K562 (cell line): ENCODE data around the gene CIAO1. TPM values are rescaled to one million over a fixed set of nuclear protein-coding genes. Genes with fewer than 3 reads are reported as not detected.

Experiments
- BRD4 ChIP-seq: fragments of 200-600 bp; sonication (generic); IDR thresholded peaks from 2 replicates; pipeline ENCODE4 v1.6.1; 2017; ENCODE audit warnings: inconsistent platforms
- CBFA2T2 ChIP-seq: fragments of 450-650 bp; conservative IDR thresholded peaks from 2 replicates; pipeline ENCODE4 v1.6.1; 2017; ENCODE audit warnings: mild to moderate bottlenecking
- EHMT2 ChIP-seq: fragments of 450-650 bp; IDR thresholded peaks from 2 replicates; pipeline ENCODE4 v1.6.1; 2018; ENCODE audit warnings: antibody characterized with exemption
- ESRRA ChIP-seq: fragments of 450-650 bp; IDR thresholded peaks from 2 replicates; pipeline ENCODE4 v1.6.1; 2014; ENCODE audit warnings: low read depth, mild to moderate bottlenecking, moderate library complexity, borderline replicate concordance
- GTF2F1 ChIP-seq: IDR thresholded peaks from 2 replicates; pipeline ENCODE4 v1.6.1; 2011; ENCODE audit warnings: low read depth, low read length, improper control_type of control experiment
- KLF10 ChIP-seq: fragments of 250-450 bp; sonication (Bioruptor Pico); IDR thresholded peaks from 2 replicates; pipeline ENCODE4 v1.6.1; 2021; ENCODE audit warnings: matching md5 sums
- MED1 ChIP-seq: sonication (generic); formaldehyde crosslinking; IDR thresholded peaks from 2 replicates; pipeline ENCODE4 v1.8.1; 2023; ENCODE audit warnings: missing genetic modification reagents, borderline replicate concordance
- RBM25 ChIP-seq: fragments of 200-400 bp; formaldehyde crosslinking; IDR thresholded peaks from 2 replicates; pipeline ENCODE4 v1.6.1; 2018; ENCODE audit warnings: low read length, low read depth, moderate library complexity; ENCODE audit not compliant: severe bottlenecking
- RUNX1 ChIP-seq: sonication (generic); IDR thresholded peaks from 2 replicates; pipeline ENCODE4 v1.6.1; 2016; ENCODE audit warnings: antibody characterized with exemption, low read depth
- SAFB ChIP-seq: fragments of 200-400 bp; formaldehyde crosslinking; IDR thresholded peaks from 2 replicates; pipeline ENCODE4 v1.6.1; 2017; ENCODE audit warnings: low read depth, low read length, borderline replicate concordance
- SAP30 ChIP-seq: fragments of 200-600 bp; sonication (generic); IDR thresholded peaks from 2 replicates; pipeline ENCODE4 v1.6.1; 2012; ENCODE audit warnings: borderline replicate concordance, low read depth, mild to moderate bottlenecking, moderate library complexity, low read length, control low read depth, inconsistent platforms; ENCODE audit not compliant: insufficient read depth, poor library complexity, severe bottlenecking
- TARDBP ChIP-seq: fragments of 450-650 bp; IDR thresholded peaks from 2 replicates; pipeline ENCODE4 v1.6.1; 2016
- TCFL5 ChIP-seq: fragments of 250-450 bp; sonication (Bioruptor Pico); conservative IDR thresholded peaks from 2 replicates; pipeline ENCODE4 v1.6.1; 2021; ENCODE audit warnings: mild to moderate bottlenecking, moderate library complexity, matching md5 sums
- TEAD2 ChIP-seq: fragments of 450-650 bp; IDR thresholded peaks from 2 replicates; pipeline ENCODE4 v1.6.1; 2016; ENCODE audit warnings: missing genetic modification characterization, control low read depth, missing compliant biosample characterization
- TFAM ChIP-seq: fragments of 250-450 bp; sonication (Bioruptor Pico); conservative IDR thresholded peaks from 2 replicates; pipeline ENCODE4 v1.5.0; 2021; ENCODE audit warnings: mild to moderate bottlenecking, moderate library complexity
- TSHZ1 ChIP-seq: fragments of 250-450 bp; sonication (Bioruptor Pico); IDR thresholded peaks from 2 replicates; pipeline ENCODE4 v1.4.0; 2020; ENCODE audit warnings: mild to moderate bottlenecking, moderate library complexity
- ZBED1 ChIP-seq: IDR thresholded peaks from 2 replicates; pipeline ENCODE4 v1.6.1; 2014
- ZNF124 ChIP-seq: sonication (generic); formaldehyde crosslinking; IDR thresholded peaks from 2 replicates; pipeline ENCODE4 v1.8.1; 2022; ENCODE audit warnings: missing genetic modification reagents
- ZNF175 ChIP-seq: fragments of 200-800 bp; sonication (Bioruptor generic); IDR thresholded peaks from 2 replicates; pipeline ENCODE4 v1.6.1; 2016; ENCODE audit warnings: low read depth, mild to moderate bottlenecking, missing genetic modification characterization, missing compliant biosample characterization
- ZNF76 ChIP-seq: fragments of 250-450 bp; sonication (Bioruptor Pico); IDR thresholded peaks from 2 replicates; pipeline ENCODE4 v1.4.0; 2020; ENCODE audit warnings: mild to moderate bottlenecking, moderate library complexity, borderline replicate concordance
- ZNF780A ChIP-seq: fragments of 250-450 bp; sonication (Bioruptor Pico); IDR thresholded peaks from 2 replicates; pipeline ENCODE4 v1.5.0; 2021; ENCODE audit warnings: mild to moderate bottlenecking
- ZNF785 ChIP-seq: fragments of 250-450 bp; sonication (Bioruptor Pico); IDR thresholded peaks from 2 replicates; pipeline ENCODE4 v1.4.0; 2020; ENCODE audit warnings: mild to moderate bottlenecking
- ZSCAN29 ChIP-seq: fragments of 450-650 bp; IDR thresholded peaks from 2 replicates; pipeline ENCODE4 v1.6.1; 2017
- polyA plus RNA-seq, 8 experiments: library from polyadenylated mRNA; depleted of rRNA in 4 of 8; stranded (reverse) in 5 of 8; unstranded in 3 of 8; fragments of >200 nt; fragmentation: Nextera tagmentation in 2 of 8; fragmentation: Illumina TruSeq in 1 of 8; extraction: Ambion mirVana in 2 of 8; extraction: Trizol in 1 of 8; gene quantifications; 2 replicates each; pipeline versions ENCODE4 v1.2.1 to v1.2.3, GENCODE V29; 2011 to 2014; ENCODE audit warnings: inconsistent platforms in 1 of 8, missing spikeins in 1 of 8
- total RNA-seq, 7 experiments: library from RNA; depleted of rRNA in 6 of 7; stranded (reverse); fragments of >200 nt in 6 of 7; fragmentation: Illumina TruSeq in 2 of 7; extraction: Trizol in 2 of 7; gene quantifications; 2 replicates each; pipeline versions ENCODE4 v1.2.1 to v1.2.3, GENCODE V29; 2011 to 2021; ENCODE audit warnings: low replicate concordance in 1 of 7
- TF ChIP-seq, protein P1 (sequence below): sonication (generic); formaldehyde crosslinking; IDR thresholded peaks from 2 replicates; pipeline ENCODE4 v1.4.0; 2020; ENCODE audit warnings: mild to moderate bottlenecking, missing genetic modification reagents
- TF ChIP-seq, protein P2 (sequence below): IDR thresholded peaks from 2 replicates; pipeline ENCODE4 v1.6.1; 2016; ENCODE audit warnings: missing genetic modification characterization, missing compliant biosample characterization

Gene CIAO1
- total and polyA plus RNA-seq, 9 of the 15 experiments (the other 6 are each of a cell fraction or from before 2014, with no cell fraction given), result 11.4 to 156 (median 92.8) TPM

DNA sequence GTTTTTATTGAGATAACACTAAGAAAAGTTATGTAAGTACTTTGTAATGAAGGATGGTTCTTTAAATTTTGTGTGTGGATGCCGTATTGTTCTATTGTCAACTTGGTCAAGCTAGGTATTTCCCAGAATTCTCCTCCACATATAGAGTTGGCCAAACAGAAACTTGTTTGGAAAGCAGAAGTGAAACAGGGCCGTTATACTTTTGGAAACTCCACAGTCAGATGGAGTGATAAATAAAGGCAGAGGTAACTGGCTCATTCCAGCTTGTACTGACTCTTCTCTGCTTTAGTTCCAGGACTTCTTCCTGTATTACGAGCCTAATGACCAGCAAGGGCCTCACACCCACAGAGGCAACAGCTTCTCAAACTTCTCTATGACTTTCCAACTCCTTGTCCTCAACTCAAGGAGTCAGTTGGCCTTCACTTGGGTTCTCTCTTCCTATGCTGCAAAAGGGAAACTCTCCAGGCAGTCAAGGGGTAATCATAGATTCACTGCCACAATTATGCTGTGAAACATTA is 41.0 kb upstream of the CIAO1 start (continued):
- TF ChIP-seq, protein P1, sequence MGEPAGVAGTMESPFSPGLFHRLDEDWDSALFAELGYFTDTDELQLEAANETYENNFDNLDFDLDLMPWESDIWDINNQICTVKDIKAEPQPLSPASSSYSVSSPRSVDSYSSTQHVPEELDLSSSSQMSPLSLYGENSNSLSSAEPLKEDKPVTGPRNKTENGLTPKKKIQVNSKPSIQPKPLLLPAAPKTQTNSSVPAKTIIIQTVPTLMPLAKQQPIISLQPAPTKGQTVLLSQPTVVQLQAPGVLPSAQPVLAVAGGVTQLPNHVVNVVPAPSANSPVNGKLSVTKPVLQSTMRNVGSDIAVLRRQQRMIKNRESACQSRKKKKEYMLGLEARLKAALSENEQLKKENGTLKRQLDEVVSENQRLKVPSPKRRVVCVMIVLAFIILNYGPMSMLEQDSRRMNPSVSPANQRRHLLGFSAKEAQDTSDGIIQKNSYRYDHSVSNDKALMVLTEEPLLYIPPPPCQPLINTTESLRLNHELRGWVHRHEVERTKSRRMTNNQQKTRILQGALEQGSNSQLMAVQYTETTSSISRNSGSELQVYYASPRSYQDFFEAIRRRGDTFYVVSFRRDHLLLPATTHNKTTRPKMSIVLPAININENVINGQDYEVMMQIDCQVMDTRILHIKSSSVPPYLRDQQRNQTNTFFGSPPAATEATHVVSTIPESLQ (CRISPR knock-in tag), result no peak
- no peak for TF ChIP-seq ZSCAN29
- no peak for TF ChIP-seq ZNF124 (CRISPR knock-in tag)
- no peak; the same call in 1 of the 2 replicates for TF ChIP-seq ESRRA
- peak; percentile 83 for TF ChIP-seq TCFL5
- TF ChIP-seq SAFB, result no peak
- TF ChIP-seq GTF2F1, result no peak
- TF ChIP-seq ZNF780A (CRISPR knock-in tag), result no peak
- TF ChIP-seq RBM25, result no peak
- no peak for TF ChIP-seq EHMT2
- no peak for TF ChIP-seq TARDBP
- no peak for TF ChIP-seq ZNF785
- TF ChIP-seq TEAD2 (tag), result peak; percentile 48; the same call in 1 of the 2 replicates
- TF ChIP-seq CBFA2T2, result no peak
- peak; percentile 80 for TF ChIP-seq TSHZ1
- no peak for TF ChIP-seq MED1 (CRISPR knock-in tag)
- no peak for TF ChIP-seq TFAM (CRISPR knock-in tag)
- peak; percentile 95 for TF ChIP-seq ZNF175 (CRISPR knock-in tag)
- TF ChIP-seq, protein P2, sequence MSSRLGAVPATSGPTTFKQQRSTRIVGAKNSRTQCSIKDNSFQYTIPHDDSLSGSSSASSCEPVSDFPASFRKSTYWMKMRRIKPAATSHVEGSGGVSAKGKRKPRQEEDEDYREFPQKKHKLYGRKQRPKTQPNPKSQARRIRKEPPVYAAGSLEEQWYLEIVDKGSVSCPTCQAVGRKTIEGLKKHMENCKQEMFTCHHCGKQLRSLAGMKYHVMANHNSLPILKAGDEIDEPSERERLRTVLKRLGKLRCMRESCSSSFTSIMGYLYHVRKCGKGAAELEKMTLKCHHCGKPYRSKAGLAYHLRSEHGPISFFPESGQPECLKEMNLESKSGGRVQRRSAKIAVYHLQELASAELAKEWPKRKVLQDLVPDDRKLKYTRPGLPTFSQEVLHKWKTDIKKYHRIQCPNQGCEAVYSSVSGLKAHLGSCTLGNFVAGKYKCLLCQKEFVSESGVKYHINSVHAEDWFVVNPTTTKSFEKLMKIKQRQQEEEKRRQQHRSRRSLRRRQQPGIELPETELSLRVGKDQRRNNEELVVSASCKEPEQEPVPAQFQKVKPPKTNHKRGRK (tag), result no peak
- TF ChIP-seq SAP30, result no peak
- TF ChIP-seq ZNF76 (CRISPR knock-in tag), result peak; percentile 80
- TF ChIP-seq KLF10 (CRISPR knock-in tag), result no peak
- no peak for TF ChIP-seq BRD4
- TF ChIP-seq RUNX1, result no peak
- no peak for TF ChIP-seq ZBED1
